HPDE6-E6E7 (cell line): ENCODE data around the gene ME3.
"Not testable (repeated sequence)": the region's sequence is repeated elsewhere in the genome, so short reads cannot be mapped to it uniquely, and the experiment has no call there.

Experiments
- DNase-seq: peaks from one replicate; pipeline ENCODE4 v3.0.0; 2011; ENCODE audit warnings: missing footprints; ENCODE audit errors: extremely low spot score

ME3 gene

GRCh38 chr11:86433361-86434095, 238.9 kb downstream of the ME3 start:
- DNase-seq = not testable (repeated sequence)

GRCh38 chr11:86431258-86431657, 241.2 kb downstream of the ME3 start:
- DNase-seq = no peak

GRCh38 chr11:86427441-86427840, 245.0 kb downstream of the ME3 start:
- DNase-seq = no peak

- DNase-seq = not testable (repeated sequence)
Observed at GRCh38 chr11:86423488-86423887, 248.9 kb downstream of the ME3 start.

- no peak for DNase-seq
Observed at GRCh38 chr11:86422371-86422770, 250.0 kb downstream of the ME3 start.

- DNase-seq = no peak
Observed at GRCh38 chr11:86421946-86422345, 250.5 kb downstream of the ME3 start.

- DNase-seq = no peak
Observed at GRCh38 chr11:86418917-86419316, 253.5 kb downstream of the ME3 start.

GRCh38 chr11:86418513-86418912, 253.9 kb downstream of the ME3 start:
- no peak for DNase-seq

GRCh38 chr11:86418106-86418505, 254.3 kb downstream of the ME3 start:
- no peak for DNase-seq

- DNase-seq = not testable (repeated sequence)
Observed at GRCh38 chr11:86416951-86417350, 255.5 kb downstream of the ME3 start.

- DNase-seq = no peak
Observed at GRCh38 chr11:86416494-86416893, 255.9 kb downstream of the ME3 start.

GRCh38 chr11:86415026-86415425, 257.4 kb downstream of the ME3 start:
- no peak for DNase-seq

GRCh38 chr11:86414032-86414431, 258.4 kb downstream of the ME3 start:
- DNase-seq = peak; percentile 26

- DNase-seq = no peak
Observed at GRCh38 chr11:86408845-86409244, 263.6 kb downstream of the ME3 start.

- DNase-seq = no peak
Observed at GRCh38 chr11:86403458-86403857, 269.0 kb downstream of the ME3 start.

GRCh38 chr11:86398106-86398505, 274.3 kb downstream of the ME3 start:
- no peak for DNase-seq

- no peak for DNase-seq
Observed at GRCh38 chr11:86397351-86397750, 275.1 kb downstream of the ME3 start.

- DNase-seq = no peak
Observed at GRCh38 chr11:86396396-86396795, 276.0 kb downstream of the ME3 start.

- no peak for DNase-seq
Observed at GRCh38 chr11:86395061-86395551, 277.3 kb downstream of the ME3 start.
